Measurements from ENCODE around the gene DPYSL5.

DNA sequence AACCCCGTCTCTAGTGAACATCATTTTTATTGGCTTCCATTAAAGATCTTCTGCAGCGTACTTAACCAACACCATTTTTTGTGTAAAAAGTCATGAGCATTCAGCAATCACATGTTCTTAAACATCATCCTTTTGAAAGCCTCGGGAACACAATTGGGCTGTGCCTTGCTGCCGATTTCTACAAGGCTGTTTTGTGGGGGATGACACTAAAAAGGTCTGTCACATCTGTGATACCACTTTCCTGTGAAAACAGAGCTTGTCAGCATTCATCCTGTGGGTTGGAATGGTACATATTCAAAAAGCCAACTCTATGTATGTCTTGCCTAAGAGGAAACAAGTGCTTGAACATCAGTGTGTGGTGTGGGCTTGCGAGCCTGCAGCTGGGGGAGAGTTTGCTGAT is 73.4 kb downstream of the DPYSL5 start:
- no peak for TF ChIP-seq POLR2AphosphoS5 (IDR thresholded peaks at IDR 0.05; ENCODE audit: low read depth, low read length)
- TF ChIP-seq POLR2A (IDR thresholded peaks at IDR 0.05; ENCODE audit: low read depth, low read length), result no peak
- TF ChIP-seq POU2F2 (IDR thresholded peaks at IDR 0.05; ENCODE audit: low read depth, low read length), result no peak
- TF ChIP-seq TAF1 (IDR thresholded peaks at IDR 0.05; ENCODE audit: low read depth, low read length), result no peak
- no peak for TF ChIP-seq SPI1 (IDR thresholded peaks at IDR 0.05; ENCODE audit: low read depth, low read length)
